Measurements from ENCODE around the gene MCUR1. TPM values are rescaled to one million over a fixed set of nuclear protein-coding genes. Genes with fewer than 3 reads are reported as not detected.

Gene MCUR1
- total and polyA plus RNA-seq, 2 experiments from 2014 or later: 16.1 to 27.6 TPM

- Histone ChIP-seq H3K36me3 (replicated peaks; ENCODE audit: insufficient read depth, low read depth) (no peaks in the 10 kb centered on the region), H3K27me3 (no peaks in the 10 kb centered on the region), H3K9me2 (replicated peaks; ENCODE audit: insufficient read depth) (no peaks in the 10 kb centered on the region), H3K4me2 (no peak overlapping the region), H3K9me3 (ENCODE audit: low read depth) (no peaks in the 10 kb centered on the region), H3K27ac (peak overlapping the region; percentile 44), H3K79me2 (no peaks in the 10 kb centered on the region), H4K20me1 (ENCODE audit: insufficient read depth, poor library complexity, severe bottlenecking) (no peaks in the 10 kb centered on the region), H2AFZ (no peak overlapping the region), H3K4me1 (ENCODE audit: insufficient read depth) (no peaks in the 10 kb centered on the region), H3K4me3 (no peak overlapping the region)
- no peak for DNase-seq (ENCODE audit: low spot score)
- 82% methylated on average over 6 of the region's 6 CpGs for WGBS (ENCODE audit: low lambda C conversion rate, missing lambda C conversion rate)
- no peak for TF ChIP-seq EZH2phosphoT487 (IDR thresholded peaks at IDR 0.05; ENCODE audit: low read depth, severe bottlenecking, unreplicated experiment)
- TF ChIP-seq CTCF (IDR thresholded peaks at IDR 0.05; ENCODE audit: poor library complexity): no peak
- TF ChIP-seq EZH2 (IDR thresholded peaks at IDR 0.05; ENCODE audit: borderline replicate concordance): no peak
Measured at GRCh38 chr6:13761361-13762036, 52.9 kb downstream of the MCUR1 start.

GRCh38 chr6:13760307-13761304 lies 53.8 kb downstream of the MCUR1 start:
- no peaks in the 10 kb centered on the region for H3K79me2 ChIP-seq
- H3K9me2 ChIP-seq (replicated peaks; ENCODE audit: insufficient read depth): no peaks in the 10 kb centered on the region
- DNase-seq (ENCODE audit: low spot score): no peak
- 80% methylated on average over 11 of the region's 11 CpGs for WGBS (ENCODE audit: low lambda C conversion rate, missing lambda C conversion rate)
- H3K36me3 ChIP-seq (replicated peaks; ENCODE audit: insufficient read depth, low read depth): no peaks in the 10 kb centered on the region
- H4K20me1 ChIP-seq (ENCODE audit: insufficient read depth, poor library complexity, severe bottlenecking): no peaks in the 10 kb centered on the region
- H3K4me2 ChIP-seq: no peak overlapping the region
- H3K9me3 ChIP-seq (ENCODE audit: low read depth): no peaks in the 10 kb centered on the region
- H3K4me1 ChIP-seq (ENCODE audit: insufficient read depth): no peaks in the 10 kb centered on the region
- H3K27ac ChIP-seq: peak overlapping the region; percentile 44
- TF ChIP-seq EZH2 (IDR thresholded peaks at IDR 0.05; ENCODE audit: borderline replicate concordance) (no peak), CTCF (IDR thresholded peaks at IDR 0.05; ENCODE audit: poor library complexity) (no peak), EZH2phosphoT487 (IDR thresholded peaks at IDR 0.05; ENCODE audit: low read depth, severe bottlenecking, unreplicated experiment) (no peak)
- H3K27me3 ChIP-seq: no peaks in the 10 kb centered on the region
- no peak overlapping the region for H2AFZ ChIP-seq
- H3K4me3 ChIP-seq: no peak overlapping the region

GRCh38 chr6:13759025-13759424 lies 55.3 kb downstream of the MCUR1 start:
- H2AFZ ChIP-seq: no peak overlapping the region
- H3K4me1 ChIP-seq (ENCODE audit: insufficient read depth): no peaks in the 10 kb centered on the region
- DNase-seq (ENCODE audit: low spot score): no peak
- H3K27ac ChIP-seq: no peak overlapping the region
- no peak overlapping the region for H3K4me3 ChIP-seq
- TF ChIP-seq EZH2phosphoT487 (IDR thresholded peaks at IDR 0.05; ENCODE audit: low read depth, severe bottlenecking, unreplicated experiment) (no peak), CTCF (IDR thresholded peaks at IDR 0.05; ENCODE audit: poor library complexity) (no peak), EZH2 (IDR thresholded peaks at IDR 0.05; ENCODE audit: borderline replicate concordance) (no peak)
- H3K36me3 ChIP-seq (replicated peaks; ENCODE audit: insufficient read depth, low read depth): no peaks in the 10 kb centered on the region
- H3K4me2 ChIP-seq: no peak overlapping the region
- no peaks in the 10 kb centered on the region for H3K79me2 ChIP-seq
- 94% methylated on average over 6 of the region's 6 CpGs for WGBS (ENCODE audit: low lambda C conversion rate, missing lambda C conversion rate)
- no peaks in the 10 kb centered on the region for H3K9me3 ChIP-seq (ENCODE audit: low read depth)
- no peaks in the 10 kb centered on the region for H3K9me2 ChIP-seq (replicated peaks; ENCODE audit: insufficient read depth)
- no peaks in the 10 kb centered on the region for H3K27me3 ChIP-seq
- H4K20me1 ChIP-seq (ENCODE audit: insufficient read depth, poor library complexity, severe bottlenecking): no peaks in the 10 kb centered on the region

Data from hepatocyte (in vitro differentiated cells).